ENCODE results near the gene MCTS1.
"Not testable (repeated sequence)": the region's sequence is repeated elsewhere in the genome, so short reads cannot be mapped to it uniquely, and the experiment has no call there.

MCTS1 gene

GRCh38 chrX:120629667-120630537 is 26.0 kb downstream of the MCTS1 start, which contains the start of gene C1GALT1C1:
TSS of gene C1GALT1C1 (minus strand) at chrX:120630054. CDS start at chrX:120627166, 2,888 bp downstream.
- DNase-seq (ENCODE audit: low spot score) = peak; percentile 93

- DNase-seq (ENCODE audit: low spot score) = no peak
These were observed 34.7 kb downstream of the MCTS1 start for GRCh38 chrX:120638619-120639018.

GRCh38 chrX:120642871-120643270 is 39.0 kb downstream of the MCTS1 start:
- no peak for DNase-seq (ENCODE audit: low spot score)

- DNase-seq (ENCODE audit: low spot score) = no peak
These were observed 43.2 kb downstream of the MCTS1 start for GRCh38 chrX:120647127-120647526.

DNA sequence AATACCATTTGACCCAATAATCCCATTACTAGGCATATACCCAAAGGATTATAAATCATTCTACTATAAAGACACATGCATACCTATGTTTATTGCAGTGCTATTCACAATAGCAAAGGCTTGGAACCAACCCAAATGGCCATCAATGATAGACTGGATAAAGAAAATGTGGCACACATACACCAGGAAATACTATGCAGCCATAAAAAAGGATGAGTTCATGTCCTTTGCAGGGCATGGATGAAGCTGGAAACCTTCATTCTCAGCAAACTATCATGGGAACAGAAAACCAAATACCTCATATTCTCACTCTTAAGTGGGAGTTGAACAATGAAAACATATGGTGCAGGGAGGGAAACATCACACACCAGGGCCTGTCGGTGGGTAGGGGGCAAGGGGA is 48.4 kb downstream of the MCTS1 start:
- DNase-seq (ENCODE audit: low spot score) = not testable (repeated sequence)

GRCh38 chrX:120653000-120653399 is 49.1 kb downstream of the MCTS1 start:
- DNase-seq (ENCODE audit: low spot score) = peak; percentile 87

DNA sequence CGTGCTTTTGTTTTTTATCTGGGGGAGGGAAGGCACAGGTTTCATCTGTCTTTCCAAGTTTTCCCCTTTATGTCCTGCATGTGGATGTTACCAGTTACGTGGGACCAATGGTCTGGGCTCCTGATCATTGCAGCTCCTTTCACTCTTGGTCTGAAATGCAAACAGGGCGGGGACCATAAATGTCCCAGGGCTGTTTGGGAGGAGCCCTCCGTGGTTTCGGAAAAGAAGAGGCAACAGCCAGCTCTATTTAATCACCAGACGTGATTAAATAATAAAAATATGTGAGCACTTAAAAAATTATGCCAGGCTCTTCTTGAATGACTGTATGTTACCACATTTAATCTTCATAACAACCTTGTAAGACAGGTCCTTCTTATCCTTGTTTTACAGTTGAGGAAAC is 56.7 kb downstream of the MCTS1 start:
- no peak for DNase-seq (ENCODE audit: low spot score)
